ENCODE data around the gene PRMT9.

- no peak for TF ChIP-seq CTCF (IDR thresholded peaks at IDR 0.05)
- TF ChIP-seq POLR2A (IDR thresholded peaks at IDR 0.05): no peak
Measured at GRCh38 chr4:147599769-147600168, 84.2 kb downstream of the PRMT9 start.

Measured in right lobe of liver (tissue), 4 donors.